GM10248 (cell line): ENCODE results near the gene NGB.

Experiments
- CTCF ChIA-PET: fragments of 300-600 bp; sonication (Branson Sonifier 250); formaldehyde crosslinking; extraction: SDS; loops from one replicate; lab custom pipeline; 2021; ENCODE audit warnings: antibody characterized with exemption; lab: Yijun Ruan, JAX
- POLR2A ChIA-PET: fragments of 350-650 bp; sonication (Branson Sonifier 250); formaldehyde crosslinking; extraction: SDS; loops from one replicate; lab custom pipeline; 2020; ENCODE audit warnings: antibody characterized with exemption; lab: Yijun Ruan, JAX
- DNase-seq: peaks from one replicate; pipeline ENCODE4 v3.0.0; 2012; ENCODE audit errors: extremely low spot score
- CTCF ChIP-seq: IDR thresholded peaks from 2 replicates; pipeline ENCODE4 v1.5.1; 2012; ENCODE audit warnings: mild to moderate bottlenecking, low read depth; ENCODE audit errors: extremely low read depth, missing control alignments, control extremely low read depth

Gene NGB

GRCh38 chr14:77276295-77276935 is 5.4 kb upstream of the NGB start:
- CTCF ChIA-PET = interaction anchor here (1.2 to 1.4 kb wide), 2 partner anchors 39 to 40 kb away, joined by 3 read pairs; no protein-coding TSS in a partner anchor
- TF ChIP-seq CTCF = no peak
- POLR2A ChIA-PET = no interaction called here
- no peak for DNase-seq

DNA sequence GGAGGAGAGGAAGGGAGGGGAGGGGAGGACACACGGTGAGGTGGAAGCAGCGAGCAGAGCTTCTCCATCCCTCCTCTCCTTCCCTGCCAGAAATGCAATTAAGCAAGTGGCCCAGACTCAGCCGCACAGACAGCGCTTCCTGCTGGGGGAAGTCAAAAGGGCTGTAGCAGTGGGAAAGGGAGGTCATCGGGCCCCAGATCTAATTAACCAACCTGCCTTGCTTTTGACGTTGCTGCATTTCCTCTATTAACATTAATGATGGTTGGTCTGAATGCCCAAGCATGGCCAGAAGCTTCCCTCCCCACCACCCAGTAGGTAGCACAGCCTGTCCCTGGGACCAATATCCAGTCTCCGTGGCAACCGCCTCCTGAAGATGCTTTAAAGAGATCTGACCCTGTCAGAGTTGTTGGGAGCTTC is 4.6 kb upstream of the NGB start:
- ChIA-PET CTCF (no interaction called here), POLR2A (no interaction called here)
- no peak for DNase-seq
- TF ChIP-seq CTCF = no peak

DNA sequence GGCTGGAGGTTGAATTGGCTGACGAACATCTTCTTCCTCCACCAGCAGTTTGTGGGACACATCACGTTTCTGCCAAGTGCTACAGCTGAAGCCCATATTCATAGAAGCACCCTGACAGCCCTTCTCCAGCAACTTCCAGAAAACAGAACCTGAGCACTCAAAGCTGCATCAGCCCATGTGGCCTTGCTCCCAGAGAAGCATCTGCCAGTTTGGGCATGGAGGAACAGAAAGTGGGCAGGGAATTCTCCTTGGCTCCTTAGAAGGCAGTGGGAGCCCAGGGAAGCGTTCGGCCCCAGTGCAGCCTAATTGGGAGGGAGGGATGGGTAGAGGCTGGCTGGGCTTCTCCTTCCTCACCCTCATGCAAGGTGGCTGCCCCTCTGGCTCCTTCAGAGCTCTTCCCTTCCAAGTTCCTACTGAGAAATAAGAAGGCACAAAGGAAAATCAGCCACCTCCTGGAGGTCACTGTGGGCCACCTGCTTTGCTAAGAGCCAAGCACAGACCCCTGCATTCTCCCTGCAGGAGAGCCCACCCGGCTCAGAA is 4.1 kb upstream of the NGB start:
- ChIA-PET POLR2A (no interaction called here), CTCF (no interaction called here)
- no peak for TF ChIP-seq CTCF
- no peak for DNase-seq

GRCh38 chr14:77273796-77274195 is 2.8 kb upstream of the NGB start:
- no peak for DNase-seq
- TF ChIP-seq CTCF = no peak
- POLR2A ChIA-PET = no interaction called here
- CTCF ChIA-PET = no interaction called here

GRCh38 chr14:77272261-77272660 is 1.3 kb upstream of the NGB start:
- CTCF ChIA-PET = interaction anchor here (1.3 kb wide), 1 partner anchor 11 kb away, joined by 5 read pairs; no protein-coding TSS in a partner anchor
- DNase-seq = no peak
- TF ChIP-seq CTCF = no peak
- POLR2A ChIA-PET = no interaction called here

DNA sequence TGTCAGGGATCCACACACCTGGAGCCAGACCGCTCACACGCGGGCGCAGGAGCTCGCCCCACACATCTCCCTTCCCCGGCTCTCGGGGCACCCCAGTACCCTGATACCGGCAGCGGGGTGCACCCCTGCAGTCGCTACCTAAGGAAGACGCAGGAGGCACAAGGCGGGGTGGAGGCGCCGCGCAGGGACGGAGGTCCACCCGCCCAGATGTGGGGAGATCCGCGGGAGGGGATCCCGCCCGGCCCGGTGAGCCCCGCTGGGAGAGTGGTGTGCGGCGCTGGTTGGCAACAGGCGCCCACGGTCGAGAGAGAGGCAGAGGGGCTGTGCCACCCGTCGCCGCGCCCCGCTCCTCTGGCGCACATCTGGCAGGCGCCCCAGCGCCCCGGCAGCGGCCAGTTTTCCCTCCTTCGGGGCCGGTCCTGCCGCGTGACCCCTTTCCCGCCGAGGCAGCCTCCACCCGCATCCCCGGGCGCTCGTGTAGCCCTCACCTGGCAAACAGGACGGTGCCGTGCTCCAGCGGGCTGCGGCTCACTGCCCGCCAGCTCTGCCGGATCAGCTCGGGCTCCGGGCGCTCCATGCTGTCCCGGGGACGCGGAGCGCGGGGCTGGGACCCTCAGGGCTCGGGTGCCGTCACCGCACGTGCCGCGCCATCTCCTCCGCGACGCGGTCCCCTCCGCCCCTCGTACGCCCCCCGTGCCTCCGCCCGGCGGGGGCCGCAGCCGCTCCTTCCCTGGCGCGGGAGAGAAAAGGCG is 469 bp downstream of the NGB start:
- POLR2A ChIA-PET = interaction anchor here (0.6 kb wide), 1 partner anchor 225 kb away, joined by 4 read pairs; no protein-coding TSS in a partner anchor
- DNase-seq = no peak

More for the DNA sequence above, 469 bp downstream of the NGB start:
- no peak for TF ChIP-seq CTCF
- CTCF ChIA-PET = interaction anchor here (3.2 kb wide), 1 partner anchor 45 kb away, joined by 11 read pairs; no protein-coding TSS in a partner anchor
